ENCODE measurements around the gene NBEAL2.

The NBEAL2 gene

GRCh38 chr3:46987743-46988401 lies 8.4 kb downstream of the NBEAL2 start:
- DNase-seq (ENCODE audit: low spot score) = no peak

- no peak for DNase-seq (ENCODE audit: low spot score)
Measured at GRCh38 chr3:46988616-46989015, 9.2 kb downstream of the NBEAL2 start.

GRCh38 chr3:46989146-46989810 lies 9.8 kb downstream of the NBEAL2 start:
- DNase-seq (ENCODE audit: low spot score) = no peak

GRCh38 chr3:46990573-46991374 lies 11.3 kb downstream of the NBEAL2 start:
- no peak for DNase-seq (ENCODE audit: low spot score)

- DNase-seq (ENCODE audit: low spot score) = no peak
Measured at GRCh38 chr3:46991406-46992165, 12.1 kb downstream of the NBEAL2 start.

GRCh38 chr3:46992231-46992630 lies 12.8 kb downstream of the NBEAL2 start:
- DNase-seq (ENCODE audit: low spot score) = no peak

GRCh38 chr3:46993292-46993691 lies 13.8 kb downstream of the NBEAL2 start:
- DNase-seq (ENCODE audit: low spot score) = no peak

- no peak for DNase-seq (ENCODE audit: low spot score)
Measured at GRCh38 chr3:46993986-46994385, 14.5 kb downstream of the NBEAL2 start.

- DNase-seq (ENCODE audit: low spot score) = no peak
Measured at GRCh38 chr3:46994801-46995731, 15.6 kb downstream of the NBEAL2 start.

- no peak for DNase-seq (ENCODE audit: low spot score)
Measured at GRCh38 chr3:46995901-46996562, 16.6 kb downstream of the NBEAL2 start.

- no peak for DNase-seq (ENCODE audit: low spot score)
Measured at GRCh38 chr3:46996689-46997452, 17.4 kb downstream of the NBEAL2 start.

- no peak for DNase-seq (ENCODE audit: low spot score)
Measured at GRCh38 chr3:46997453-46998091, 18.1 kb downstream of the NBEAL2 start.

GRCh38 chr3:46998121-46998851 lies 18.8 kb downstream of the NBEAL2 start:
- DNase-seq (ENCODE audit: low spot score) = peak; percentile 65

- DNase-seq (ENCODE audit: low spot score) = no peak
Measured at GRCh38 chr3:46998852-46999515, 19.5 kb downstream of the NBEAL2 start.

- no peak for DNase-seq (ENCODE audit: low spot score)
Measured at GRCh38 chr3:46999516-47000197, 20.2 kb downstream of the NBEAL2 start.

GRCh38 chr3:47000198-47000815 lies 20.8 kb downstream of the NBEAL2 start:
- peak; percentile 34 for DNase-seq (ENCODE audit: low spot score)

Data from AG20443 (cell line).